ENCODE results near the gene OGG1. TPM values are rescaled to one million over a fixed set of nuclear protein-coding genes. Genes with fewer than 3 reads are reported as not detected.

OGG1 gene
- polyA plus RNA-seq, 2 of the 4 experiments (the other 2 are of a cell fraction) = 18.1 to 21.2 TPM

GRCh38 chr3:9781978-9782603 lies 32.3 kb downstream of the OGG1 start:
- POLR2A ChIA-PET = interaction anchor here (0.6 kb wide), 1 partner anchor 11 kb away, joined by 3 read pairs; the partner anchor contains the start of gene ARPC4
- 81% methylated on average over 3 of the region's 3 CpGs for WGBS (ENCODE audit: missing lambda C conversion rate)
- FAIRE-seq (no peak), ATAC-seq (no peak), DNase-seq (ENCODE audit: low read depth in 1 of 2, low spot score in 1 of 2) (no peak)
- CTCF ChIA-PET = interaction anchor here (0.6 to 1.9 kb wide), 11 partner anchors 9 to 386 kb away, joined by 3 to 9 read pairs (median 3); partner anchors contain the start of genes ARPC4 and TADA3
- H3K9me3 ChIP-seq = no peaks in the 10 kb centered on the region
- H3K4me1 ChIP-seq = no peaks in the 10 kb centered on the region
- no peak overlapping the region for H3K4me2 ChIP-seq
- TF ChIP-seq NR3C1 (IDR thresholded peaks at IDR 0.05) (no peak), ATOH8 (CRISPR knock-in tag; IDR thresholded peaks at IDR 0.05; ENCODE audit: low read depth) (no peak), HMGXB4 (CRISPR knock-in tag; IDR thresholded peaks at IDR 0.05; ENCODE audit: borderline replicate concordance) (no peak), JUN (IDR thresholded peaks at IDR 0.05) (no peak), RFX5 (IDR thresholded peaks at IDR 0.05) (no peak), POLR2AphosphoS2 (conservative IDR thresholded peaks at IDR 0.05; ENCODE audit: low read length) (no peak), HOXB13 (CRISPR knock-in tag; IDR thresholded peaks at IDR 0.05; ENCODE audit: low read depth) (no peak), CHD4 (IDR thresholded peaks at IDR 0.05; ENCODE audit: borderline replicate concordance) (no peak), ESRRA (IDR thresholded peaks at IDR 0.05; ENCODE audit: borderline replicate concordance, low read length) (no peak), SREBF2 (IDR thresholded peaks at IDR 0.05) (no peak), HOXB5 (CRISPR knock-in tag; IDR thresholded peaks at IDR 0.05) (no peak)
- TF ChIP-seq, protein P1, sequence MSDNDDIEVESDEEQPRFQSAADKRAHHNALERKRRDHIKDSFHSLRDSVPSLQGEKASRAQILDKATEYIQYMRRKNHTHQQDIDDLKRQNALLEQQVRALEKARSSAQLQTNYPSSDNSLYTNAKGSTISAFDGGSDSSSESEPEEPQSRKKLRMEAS (IDR thresholded peaks at IDR 0.05) = no peak
- TF ChIP-seq, protein P2, sequence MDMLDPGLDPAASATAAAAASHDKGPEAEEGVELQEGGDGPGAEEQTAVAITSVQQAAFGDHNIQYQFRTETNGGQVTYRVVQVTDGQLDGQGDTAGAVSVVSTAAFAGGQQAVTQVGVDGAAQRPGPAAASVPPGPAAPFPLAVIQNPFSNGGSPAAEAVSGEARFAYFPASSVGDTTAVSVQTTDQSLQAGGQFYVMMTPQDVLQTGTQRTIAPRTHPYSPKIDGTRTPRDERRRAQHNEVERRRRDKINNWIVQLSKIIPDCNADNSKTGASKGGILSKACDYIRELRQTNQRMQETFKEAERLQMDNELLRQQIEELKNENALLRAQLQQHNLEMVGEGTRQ (IDR thresholded peaks at IDR 0.05) = no peak
- TF ChIP-seq, protein P3, sequence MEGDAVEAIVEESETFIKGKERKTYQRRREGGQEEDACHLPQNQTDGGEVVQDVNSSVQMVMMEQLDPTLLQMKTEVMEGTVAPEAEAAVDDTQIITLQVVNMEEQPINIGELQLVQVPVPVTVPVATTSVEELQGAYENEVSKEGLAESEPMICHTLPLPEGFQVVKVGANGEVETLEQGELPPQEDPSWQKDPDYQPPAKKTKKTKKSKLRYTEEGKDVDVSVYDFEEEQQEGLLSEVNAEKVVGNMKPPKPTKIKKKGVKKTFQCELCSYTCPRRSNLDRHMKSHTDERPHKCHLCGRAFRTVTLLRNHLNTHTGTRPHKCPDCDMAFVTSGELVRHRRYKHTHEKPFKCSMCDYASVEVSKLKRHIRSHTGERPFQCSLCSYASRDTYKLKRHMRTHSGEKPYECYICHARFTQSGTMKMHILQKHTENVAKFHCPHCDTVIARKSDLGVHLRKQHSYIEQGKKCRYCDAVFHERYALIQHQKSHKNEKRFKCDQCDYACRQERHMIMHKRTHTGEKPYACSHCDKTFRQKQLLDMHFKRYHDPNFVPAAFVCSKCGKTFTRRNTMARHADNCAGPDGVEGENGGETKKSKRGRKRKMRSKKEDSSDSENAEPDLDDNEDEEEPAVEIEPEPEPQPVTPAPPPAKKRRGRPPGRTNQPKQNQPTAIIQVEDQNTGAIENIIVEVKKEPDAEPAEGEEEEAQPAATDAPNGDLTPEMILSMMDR (IDR thresholded peaks at IDR 0.05) = no peak
- no peak overlapping the region for H3K4me3 ChIP-seq
- H3K27ac ChIP-seq = no peak overlapping the region

- Histone ChIP-seq H3K27ac (no peak overlapping the region), H3K4me3 (no peak overlapping the region), H3K9me3 (no peaks in the 10 kb centered on the region), H3K4me1 (no peaks in the 10 kb centered on the region), H3K4me2 (no peak overlapping the region)
- peak; percentile 31 to 45 for DNase-seq (ENCODE audit: low read depth in 1 of 2, low spot score in 1 of 2)
- ChIA-PET CTCF (interaction anchor here (0.6 to 1.9 kb wide), 10 partner anchors 8 to 219 kb away, joined by 3 to 9 read pairs (median 4); partner anchors contain the start of genes ARPC4 and TADA3), POLR2A (interaction anchor here (0.6 kb wide), 1 partner anchor 10 kb away, joined by 3 read pairs; the partner anchor contains the start of gene ARPC4)
- peak in 1 of 2 experiments; percentile 70; a peak in 3 of 6 replicates for ATAC-seq
- no peak for FAIRE-seq
- TF ChIP-seq RAD21 (conservative IDR thresholded peaks at IDR 0.05 in 1 of 2, IDR thresholded peaks at IDR 0.05 in 1 of 2) (peak in 1 of 2 experiments; percentile 59; a peak in 3 of 5 replicates), ESRRA (IDR thresholded peaks at IDR 0.05; ENCODE audit: borderline replicate concordance, low read length) (no peak)
- TF ChIP-seq, protein P3 (IDR thresholded peaks at IDR 0.05) = peak; percentile 33
- 37% methylated on average over 3 of the region's 3 CpGs for WGBS (ENCODE audit: missing lambda C conversion rate)
These were observed 33.0 kb downstream of the OGG1 start for GRCh38 chr3:9782770-9783169.
